ENCODE measurements around the gene JAK3.
"Not testable (repeated sequence)": the region's sequence is repeated elsewhere in the genome, so short reads cannot be mapped to it uniquely, and the experiment has no call there.

Gene JAK3

GRCh38 chr19:17847538-17848366 is at the start of gene JAK3:
Gene JAK3 (minus strand): TSS chr19:17847982. CDS start chr19:17844417, 3,565 bp downstream.
- DNase-seq, result no peak

GRCh38 chr19:17893766-17894165 is 46.0 kb upstream of the JAK3 start:
- no peak for DNase-seq

GRCh38 chr19:17889609-17890214 is 41.9 kb upstream of the JAK3 start:
- no peak for DNase-seq

GRCh38 chr19:17888260-17888659 is 40.5 kb upstream of the JAK3 start:
- no peak for DNase-seq

- DNase-seq, result not testable (repeated sequence)
These were observed 39.4 kb upstream of the JAK3 start for GRCh38 chr19:17887221-17887620.

GRCh38 chr19:17886515-17886914 is 38.7 kb upstream of the JAK3 start:
- DNase-seq, result no peak

GRCh38 chr19:17883627-17884410 is 36.0 kb upstream of the JAK3 start:
- no peak for DNase-seq

- no peak for DNase-seq
These were observed 33.9 kb upstream of the JAK3 start for GRCh38 chr19:17881701-17882100.

- no peak for DNase-seq
These were observed 31.7 kb upstream of the JAK3 start for GRCh38 chr19:17879466-17879865.

- DNase-seq, result no peak
These were observed 29.9 kb upstream of the JAK3 start for GRCh38 chr19:17877696-17878095.

- no peak for DNase-seq
These were observed 27.0 kb upstream of the JAK3 start for GRCh38 chr19:17874758-17875135.

GRCh38 chr19:17873786-17874757 is 26.3 kb upstream of the JAK3 start:
- DNase-seq, result no peak

GRCh38 chr19:17872251-17873001 is 24.6 kb upstream of the JAK3 start:
- DNase-seq, result no peak

- DNase-seq, result no peak
These were observed 24.1 kb upstream of the JAK3 start, which contains the start of gene SLC5A5 for GRCh38 chr19:17871878-17872250. Gene SLC5A5 (plus strand): TSS chr19:17871945. CDS start chr19:17872320, 375 bp downstream.

- DNase-seq, result no peak
These were observed 23.5 kb upstream of the JAK3 start for GRCh38 chr19:17871032-17871877.

GRCh38 chr19:17869114-17869608 is 21.4 kb upstream of the JAK3 start:
- DNase-seq, result no peak

- no peak for DNase-seq
These were observed 20.9 kb upstream of the JAK3 start for GRCh38 chr19:17868669-17869068.

GRCh38 chr19:17866964-17867486 is 19.2 kb upstream of the JAK3 start:
- no peak for DNase-seq

GRCh38 chr19:17866312-17866963 is 18.7 kb upstream of the JAK3 start:
- DNase-seq, result no peak
